Muscle layer of duodenum (tissue), 2 donors: ENCODE measurements around the gene SLC66A2.
"Not testable (repeated sequence)": the region's sequence is repeated elsewhere in the genome, so short reads cannot be mapped to it uniquely, and the experiment has no call there.

ENCODE experiments used
- H3K27ac ChIP-seq: one replicate; pipeline ENCODE4 v1.7.0; 2013; ENCODE audit warnings: mild to moderate bottlenecking, low read length
- H3K27me3 ChIP-seq: one replicate; pipeline ENCODE4 v1.7.0; 2013; ENCODE audit warnings: low read depth, mild to moderate bottlenecking, control low read depth, low read length
- H3K36me3 ChIP-seq, 2 donors: one replicate each; pipeline ENCODE4 v1.7.0; 2013; ENCODE audit warnings: low read length in 2 of 2, control low read depth in 1 of 2, mild to moderate bottlenecking in 1 of 2; ENCODE audit not compliant: insufficient read depth in 2 of 2, control insufficient read depth in 1 of 2
- H3K4me1 ChIP-seq, 2 donors: one replicate each; pipeline ENCODE4 v1.7.0; 2013; ENCODE audit warnings: low read length in 2 of 2, mild to moderate bottlenecking in 2 of 2, control low read depth in 1 of 2, moderate library complexity in 1 of 2; ENCODE audit not compliant: insufficient read depth in 2 of 2, control insufficient read depth in 1 of 2
- H3K4me3 ChIP-seq, 2 donors: one replicate each; pipeline ENCODE4 v1.7.0; 2013; ENCODE audit warnings: low read length in 2 of 2, low read depth in 1 of 2, mild to moderate bottlenecking in 1 of 2
- H3K9me3 ChIP-seq, 2 donors: one replicate each; pipeline ENCODE4 v1.7.0; 2013; ENCODE audit warnings: low read length in 2 of 2, control low read depth in 1 of 2, mild to moderate bottlenecking in 1 of 2; ENCODE audit not compliant: control insufficient read depth in 1 of 2
- donor health status: healthy.

The SLC66A2 gene

GRCh38 chr18:79951545-79952455, at the start of gene SLC66A2:
TSS of gene SLC66A2 (minus strand) at chr18:79951653. CDS start at chr18:79950926, 727 bp downstream.
- Histone ChIP-seq H3K9me3 (no peaks in the 10 kb centered on the region), H3K4me1 (peaks cover 4 to 28% of the 10 kb centered on the region in 2 donors), H3K27ac (no peak within 1 kb of the TSS), H3K27me3 (no peaks in the 10 kb centered on the region), H3K4me3 (peak within 1 kb of the TSS; percentile 73 to 76), H3K36me3 (no peaks in the 10 kb centered on the region)

GRCh38 chr18:80000877-80001276, 49.4 kb upstream of the SLC66A2 start:
- H3K4me3 ChIP-seq: no peak overlapping the region
- peaks cover 0 to 4% of the 10 kb centered on the region in 2 donors for H3K9me3 ChIP-seq
- H3K27ac ChIP-seq: no peak overlapping the region
- H3K27me3 ChIP-seq: no peaks in the 10 kb centered on the region
- no peaks in the 10 kb centered on the region for H3K4me1 ChIP-seq
- no peaks in the 10 kb centered on the region for H3K36me3 ChIP-seq

- H3K4me1 ChIP-seq, H3K36me3 ChIP-seq, H3K27ac ChIP-seq, H3K27me3 ChIP-seq, H3K4me3 ChIP-seq, H3K9me3 ChIP-seq: not testable (repeated sequence)
These were observed 48.2 kb upstream of the SLC66A2 start for GRCh38 chr18:79999701-80000100.

- H3K27me3 ChIP-seq: no peaks in the 10 kb centered on the region
- H3K27ac ChIP-seq: no peak overlapping the region
- H3K4me1 ChIP-seq: peaks cover 9 to 13% of the 10 kb centered on the region in 2 donors
- H3K9me3 ChIP-seq: no peaks in the 10 kb centered on the region
- no peak overlapping the region for H3K4me3 ChIP-seq
- H3K36me3 ChIP-seq: no peaks in the 10 kb centered on the region
These were observed 40.0 kb upstream of the SLC66A2 start for GRCh38 chr18:79991494-79991893.

DNA sequence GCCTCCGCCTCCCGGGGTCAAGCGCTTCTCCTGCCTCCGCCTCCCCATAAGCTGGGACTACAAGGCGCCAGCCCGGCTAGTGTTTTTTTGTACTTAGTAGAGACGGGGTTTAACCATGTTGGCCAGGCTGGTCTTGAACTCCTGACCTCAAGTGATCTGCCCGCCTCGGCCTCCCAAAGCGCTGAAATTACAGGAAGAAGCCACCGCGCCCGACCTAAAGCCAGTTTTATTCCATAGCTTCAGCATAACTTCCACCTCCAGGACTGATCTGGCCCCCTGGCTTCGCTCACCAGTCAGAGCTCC, 37.7 kb upstream of the SLC66A2 start:
- Histone ChIP-seq H3K9me3 (no peaks in the 10 kb centered on the region), H3K4me1 (peaks cover 9 to 15% of the 10 kb centered on the region in 2 donors), H3K27ac (peak overlapping the region; percentile 93), H3K4me3 (peak overlapping the region; percentile 63 to 91), H3K27me3 (no peaks in the 10 kb centered on the region), H3K36me3 (no peaks in the 10 kb centered on the region)

DNA sequence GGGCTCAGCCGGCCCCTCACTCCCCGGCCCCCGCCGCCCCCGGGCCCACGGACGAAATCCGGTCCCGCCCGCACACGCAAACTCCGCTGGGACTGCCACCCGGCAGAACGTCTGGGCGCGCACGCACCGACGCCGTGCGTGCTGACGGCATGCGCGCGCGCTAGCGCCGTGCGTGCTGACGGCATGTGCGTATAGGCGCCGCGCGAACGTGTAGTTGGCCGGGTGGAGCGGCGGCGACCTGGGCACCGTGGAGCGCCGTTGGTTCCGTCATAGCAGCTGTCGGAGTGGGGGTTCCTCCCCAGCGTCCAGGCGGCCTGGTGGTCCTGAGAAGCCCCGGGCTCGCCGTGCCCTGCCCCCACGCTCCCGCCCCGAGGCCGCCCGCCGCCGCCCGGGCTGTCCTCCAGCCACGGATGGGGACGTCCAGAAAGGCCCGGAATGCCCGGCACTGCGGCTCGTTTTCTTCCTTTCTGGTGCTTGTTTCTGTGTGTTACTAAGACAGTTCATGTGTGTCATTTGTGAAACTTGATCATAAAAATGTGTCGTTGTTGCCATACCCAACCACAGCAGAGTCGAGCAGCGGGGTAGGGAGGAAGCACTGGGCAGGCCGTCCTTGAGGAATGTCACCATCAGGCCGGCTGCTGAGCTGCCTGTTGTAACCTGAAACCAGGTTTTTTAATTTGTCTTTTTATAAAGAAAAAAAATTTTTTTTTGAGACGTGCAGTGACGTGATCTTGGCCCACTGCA, 37.2 kb upstream of the SLC66A2 start, which contains the start of gene TXNL4A:
TXNL4A (minus strand) TSS at position 113 of the 744 bp plus-strand sequence. CDS start 171 bp downstream, outside the sequence.
- Histone ChIP-seq H3K4me1 (peaks cover 9 to 15% of the 10 kb centered on the region in 2 donors), H3K4me3 (peak within 1 kb of the TSS; percentile 63 to 91), H3K36me3 (no peaks in the 10 kb centered on the region), H3K9me3 (no peaks in the 10 kb centered on the region), H3K27me3 (no peaks in the 10 kb centered on the region), H3K27ac (peak within 1 kb of the TSS; percentile 93)

- peaks cover 9 to 15% of the 10 kb centered on the region in 2 donors for H3K4me1 ChIP-seq
- H3K9me3 ChIP-seq: no peaks in the 10 kb centered on the region
- H3K27me3 ChIP-seq: no peaks in the 10 kb centered on the region
- peak overlapping the region; percentile 63 to 91 for H3K4me3 ChIP-seq
- no peaks in the 10 kb centered on the region for H3K36me3 ChIP-seq
- H3K27ac ChIP-seq: peak overlapping the region; percentile 93
These were observed 36.6 kb upstream of the SLC66A2 start for GRCh38 chr18:79988071-79988450.

DNA sequence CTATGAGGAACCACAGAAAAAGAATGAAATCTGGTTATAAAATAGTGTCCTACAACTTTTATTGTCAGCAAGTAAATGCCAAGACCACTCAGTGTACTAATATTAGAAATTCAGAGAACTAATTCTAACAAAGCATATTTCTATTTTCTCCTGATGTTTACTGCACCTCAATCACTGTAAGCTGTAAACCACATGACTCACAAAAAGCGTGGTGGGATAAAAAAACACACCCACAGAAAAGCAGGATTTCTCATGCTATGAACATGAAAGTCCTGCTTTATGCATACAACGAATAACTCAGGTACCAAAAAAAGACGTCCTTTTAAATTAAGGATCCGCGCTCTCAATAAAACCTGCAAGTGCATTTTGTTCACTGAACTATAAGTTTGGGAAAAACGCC, 36.1 kb upstream of the SLC66A2 start:
- Histone ChIP-seq H3K27me3 (no peaks in the 10 kb centered on the region), H3K4me3 (peak overlapping the region; percentile 63 to 91), H3K4me1 (peaks cover 9 to 15% of the 10 kb centered on the region in 2 donors), H3K27ac (peak overlapping the region; percentile 93), H3K36me3 (peaks cover 0 to 1% of the 10 kb centered on the region in 2 donors), H3K9me3 (no peaks in the 10 kb centered on the region)

GRCh38 chr18:79986726-79987125, 35.3 kb upstream of the SLC66A2 start:
- H3K4me1 ChIP-seq: peaks cover 9 to 15% of the 10 kb centered on the region in 2 donors

GRCh38 chr18:79985172-79985571, 33.7 kb upstream of the SLC66A2 start:
- H3K36me3 ChIP-seq: peaks cover 0 to 4% of the 10 kb centered on the region in 2 donors
- no peak overlapping the region for H3K4me3 ChIP-seq
- H3K4me1 ChIP-seq: peaks cover 9 to 15% of the 10 kb centered on the region in 2 donors
- no peaks in the 10 kb centered on the region for H3K27me3 ChIP-seq
- no peak overlapping the region for H3K27ac ChIP-seq
- H3K9me3 ChIP-seq: no peaks in the 10 kb centered on the region

More at GRCh38 chr18:79986726-79987125, 35.3 kb upstream of the SLC66A2 start:
- H3K9me3 ChIP-seq: no peaks in the 10 kb centered on the region
- no peak overlapping the region for H3K27ac ChIP-seq
- H3K27me3 ChIP-seq: no peaks in the 10 kb centered on the region
- peak overlapping the region; percentile 63 to 91 for H3K4me3 ChIP-seq
- peaks cover 0 to 4% of the 10 kb centered on the region in 2 donors for H3K36me3 ChIP-seq

GRCh38 chr18:79983793-79984192, 32.3 kb upstream of the SLC66A2 start:
- no peaks in the 10 kb centered on the region for H3K27me3 ChIP-seq
- H3K27ac ChIP-seq: no peak overlapping the region
- peaks cover 0 to 4% of the 10 kb centered on the region in 2 donors for H3K36me3 ChIP-seq
- H3K4me1 ChIP-seq: peaks cover 9 to 15% of the 10 kb centered on the region in 2 donors
- H3K4me3 ChIP-seq: no peak overlapping the region
- H3K9me3 ChIP-seq: no peaks in the 10 kb centered on the region
